Chondrocyte (in vitro differentiated cells): ENCODE results near the gene MICAL3. TPM values are rescaled to one million over a fixed set of nuclear protein-coding genes. Genes with fewer than 3 reads are reported as not detected.

ENCODE experiments used
- DNase-seq: peaks from one replicate; pipeline ENCODE4 v3.0.0; 2021; ENCODE audit warnings: mixed read lengths, low spot score
- H3K27ac Mint-ChIP-seq: one replicate; pipeline ENCODE4 v1.8.0; 2021; ENCODE audit warnings: mild to moderate bottlenecking, moderate library complexity, mixed read lengths; ENCODE audit not compliant: unreplicated experiment
- H3K27me3 Mint-ChIP-seq: 2 replicates; pipeline ENCODE4 v1.8.0; 2021; ENCODE audit warnings: low read depth, mixed read lengths
- H3K36me3 Mint-ChIP-seq: 2 replicates; pipeline ENCODE4 v1.8.0; 2021; ENCODE audit warnings: low read depth, mixed read lengths
- H3K4me1 Mint-ChIP-seq: 2 replicates; pipeline ENCODE4 v1.8.0; 2021; ENCODE audit warnings: low read depth, mild to moderate bottlenecking, mixed read lengths
- H3K4me3 Mint-ChIP-seq: one replicate; pipeline ENCODE4 v1.8.0; 2021; ENCODE audit warnings: mild to moderate bottlenecking, moderate library complexity, mixed read lengths; ENCODE audit not compliant: unreplicated experiment
- H3K9me3 Mint-ChIP-seq: 2 replicates; pipeline ENCODE4 v1.8.0; 2021; ENCODE audit warnings: low read depth, mixed read lengths
- CTCF ChIP-seq: fragments of 200-600 bp; sonication (generic); IDR thresholded peaks from 2 replicates; pipeline ENCODE4 v1.5.0; 2021; ENCODE audit warnings: antibody characterized with exemption, mild to moderate bottlenecking, moderate library complexity
- total RNA-seq: library from RNA; stranded (reverse); gene quantifications from 3 replicates; pipeline ENCODE4 v1.2.1, GENCODE V29; 2021

Gene MICAL3
- total RNA-seq, 1 donor from 2014 or later = 68.2 TPM

GRCh38 chr22:17890245-17890671 lies 134.1 kb downstream of the MICAL3 start:
- H3K27ac Mint-ChIP-seq = no peak overlapping the region
- H3K9me3 Mint-ChIP-seq = no peaks in the 10 kb centered on the region
- peaks cover 37% of the 10 kb centered on the region for H3K36me3 Mint-ChIP-seq
- no peaks in the 10 kb centered on the region for H3K4me1 Mint-ChIP-seq
- DNase-seq = no peak
- H3K4me3 Mint-ChIP-seq = no peak overlapping the region
- TF ChIP-seq CTCF = no peak
- H3K27me3 Mint-ChIP-seq = no peaks in the 10 kb centered on the region

GRCh38 chr22:17888855-17889254 lies 135.5 kb downstream of the MICAL3 start:
- H3K4me3 Mint-ChIP-seq = no peak overlapping the region
- DNase-seq = no peak
- no peaks in the 10 kb centered on the region for H3K27me3 Mint-ChIP-seq
- H3K36me3 Mint-ChIP-seq = peaks cover 35% of the 10 kb centered on the region
- no peaks in the 10 kb centered on the region for H3K4me1 Mint-ChIP-seq
- H3K27ac Mint-ChIP-seq = no peak overlapping the region
- H3K9me3 Mint-ChIP-seq = no peaks in the 10 kb centered on the region
- peak; percentile 71 for TF ChIP-seq CTCF

GRCh38 chr22:17888439-17888838 lies 135.9 kb downstream of the MICAL3 start:
- no peak for TF ChIP-seq CTCF
- H3K4me1 Mint-ChIP-seq = no peaks in the 10 kb centered on the region
- no peaks in the 10 kb centered on the region for H3K9me3 Mint-ChIP-seq
- H3K4me3 Mint-ChIP-seq = no peak overlapping the region
- H3K27me3 Mint-ChIP-seq = no peaks in the 10 kb centered on the region
- DNase-seq = no peak
- peaks cover 34% of the 10 kb centered on the region for H3K36me3 Mint-ChIP-seq
- no peak overlapping the region for H3K27ac Mint-ChIP-seq

- Mint-ChIP-seq H3K4me3 (no peak overlapping the region), H3K4me1 (no peaks in the 10 kb centered on the region), H3K27me3 (no peaks in the 10 kb centered on the region), H3K9me3 (no peaks in the 10 kb centered on the region), H3K27ac (no peak overlapping the region), H3K36me3 (peaks cover 33% of the 10 kb centered on the region)
- no peak for TF ChIP-seq CTCF
- DNase-seq = no peak
These were observed 139.5 kb downstream of the MICAL3 start for GRCh38 chr22:17884893-17885292.

- no peak for TF ChIP-seq CTCF
- Mint-ChIP-seq H3K27ac (no peak overlapping the region), H3K4me1 (no peaks in the 10 kb centered on the region), H3K9me3 (no peaks in the 10 kb centered on the region), H3K4me3 (no peak overlapping the region), H3K27me3 (no peaks in the 10 kb centered on the region), H3K36me3 (peaks cover 36% of the 10 kb centered on the region)
- no peak for DNase-seq
These were observed 140.3 kb downstream of the MICAL3 start for GRCh38 chr22:17884084-17884483.
